IPS-15b (cell line): ENCODE data around the gene SFXN5.
A peak's percentile ranks its signal among the peaks of the same experiment; 100 is the strongest.
"Not testable (repeated sequence)": the region's sequence is repeated elsewhere in the genome, so short reads cannot be mapped to it uniquely, and the experiment has no call there.

Experiments used
- H3K27me3 ChIP-seq: one replicate; pipeline ENCODE4 v1.6.1; 2013; ENCODE audit warnings: low read length; ENCODE audit not compliant: control insufficient read depth, insufficient read depth
- H3K36me3 ChIP-seq: one replicate; pipeline ENCODE4 v1.6.1; 2013; ENCODE audit warnings: low read length; ENCODE audit not compliant: control insufficient read depth, insufficient read depth
- H3K4me1 ChIP-seq: one replicate; pipeline ENCODE4 v1.6.1; 2013; ENCODE audit warnings: mild to moderate bottlenecking, low read length; ENCODE audit not compliant: control insufficient read depth, insufficient read depth
- H3K4me3 ChIP-seq: one replicate; pipeline ENCODE4 v1.5.1; 2013; ENCODE audit warnings: low read depth, low read length
- H3K9ac ChIP-seq: one replicate; pipeline ENCODE4 v1.6.1; 2013; ENCODE audit warnings: low read depth, mild to moderate bottlenecking, low read length
- H3K9me3 ChIP-seq: one replicate; pipeline ENCODE4 v1.6.1; 2013; ENCODE audit warnings: mild to moderate bottlenecking, low read length; ENCODE audit not compliant: control insufficient read depth, insufficient read depth

SFXN5 gene

GRCh38 chr2:73070643-73071359, 711 bp downstream of the SFXN5 start:
- peaks cover 3% of the 10 kb centered on the region for H3K36me3 ChIP-seq
- H3K9ac ChIP-seq: peak overlapping the region; percentile 65
- peak overlapping the region; percentile 93 for H3K4me3 ChIP-seq
- peaks cover 9% of the 10 kb centered on the region for H3K4me1 ChIP-seq
- H3K27me3 ChIP-seq: peaks cover 8% of the 10 kb centered on the region
- no peaks in the 10 kb centered on the region for H3K9me3 ChIP-seq

DNA sequence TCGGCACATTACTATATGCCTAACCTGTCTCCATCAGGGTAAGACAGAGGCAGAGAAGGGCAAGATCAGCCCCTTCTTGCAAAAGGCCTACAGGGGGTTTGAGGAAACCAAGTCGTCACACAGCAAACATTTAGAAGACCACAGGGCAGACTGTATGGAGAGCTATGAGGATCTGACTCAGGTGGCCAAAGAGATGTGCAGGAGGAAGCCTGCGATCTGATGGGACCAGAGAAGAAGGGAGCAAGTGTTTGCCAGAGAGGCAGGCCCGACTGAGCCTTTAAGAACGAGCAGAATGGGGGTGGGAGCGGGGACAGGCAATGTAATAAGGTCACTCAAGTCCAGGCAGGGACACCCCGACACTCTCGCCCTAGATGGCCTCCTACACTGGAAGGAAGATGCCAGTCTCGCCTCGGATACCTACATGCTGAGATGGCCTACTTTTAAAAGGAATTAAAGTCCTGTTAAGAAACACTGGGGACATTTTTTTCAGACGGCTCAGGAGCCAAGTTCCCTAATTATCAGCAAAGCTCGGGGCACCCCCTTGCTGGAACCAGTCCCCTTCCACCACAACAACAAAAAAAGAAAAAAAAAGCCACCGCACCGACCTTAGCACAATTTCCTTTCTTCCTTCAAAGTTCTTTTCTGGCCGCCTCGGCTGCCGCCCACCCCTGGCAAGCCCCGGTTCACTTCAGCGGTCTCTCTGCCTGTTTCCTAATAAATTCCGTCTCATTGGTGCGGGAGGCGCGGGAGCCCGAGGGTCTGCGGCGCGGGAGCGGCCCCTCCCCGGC, 1.5 kb downstream of the SFXN5 start:
- Histone ChIP-seq H3K36me3 (peaks cover 3% of the 10 kb centered on the region), H3K4me3 (peak overlapping the region; percentile 93), H3K27me3 (peaks cover 8% of the 10 kb centered on the region), H3K9me3 (no peaks in the 10 kb centered on the region), H3K4me1 (peaks cover 9% of the 10 kb centered on the region), H3K9ac (peak overlapping the region; percentile 65)

DNA sequence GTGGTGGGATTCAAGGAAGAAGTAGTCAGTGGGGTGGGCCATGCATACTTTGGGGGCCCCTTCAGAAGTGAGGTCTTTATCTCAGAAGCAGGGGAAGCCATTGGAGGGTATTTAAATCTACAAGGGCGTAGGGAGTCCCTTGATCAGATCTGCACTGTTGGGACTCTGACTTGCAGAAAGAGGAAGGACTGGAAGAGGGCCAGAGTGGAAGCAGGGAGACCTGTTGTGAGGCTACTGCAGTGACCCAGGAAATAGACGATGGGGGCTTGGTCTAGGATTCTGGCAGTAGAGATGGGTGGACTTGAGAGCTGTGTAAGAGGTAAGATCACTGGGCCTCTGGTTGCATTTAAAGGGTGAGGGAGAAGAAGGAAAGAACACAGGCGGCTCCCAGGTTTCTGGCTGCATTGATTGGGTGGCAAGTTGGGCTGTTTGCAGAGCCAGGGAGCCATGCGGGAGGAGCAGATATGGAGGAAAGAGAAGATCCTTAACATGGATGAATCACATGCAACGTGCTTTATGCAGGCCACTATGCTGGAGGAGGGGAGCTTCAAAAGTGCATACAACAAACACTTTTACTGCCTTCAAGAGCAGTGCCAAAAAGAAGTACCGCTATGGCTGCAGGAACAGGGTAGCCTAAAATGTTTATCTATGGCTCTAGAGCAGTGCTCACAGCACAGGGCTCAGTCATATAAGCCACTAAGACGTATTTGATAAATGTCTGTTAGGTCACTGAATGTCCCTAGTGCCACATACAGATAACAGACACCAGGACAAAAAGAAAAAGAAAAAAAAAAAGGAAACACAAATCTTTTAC, 2.3 kb downstream of the SFXN5 start:
- Histone ChIP-seq H3K36me3 (peaks cover 3% of the 10 kb centered on the region), H3K9ac (peak overlapping the region; percentile 2), H3K4me3 (peak overlapping the region; percentile 93), H3K27me3 (peaks cover 8% of the 10 kb centered on the region), H3K4me1 (peaks cover 13% of the 10 kb centered on the region), H3K9me3 (no peaks in the 10 kb centered on the region)

- H3K27me3 ChIP-seq: peaks cover 8% of the 10 kb centered on the region
- no peak overlapping the region for H3K4me3 ChIP-seq
- H3K4me1 ChIP-seq: peaks cover 22% of the 10 kb centered on the region
- H3K36me3 ChIP-seq: no peaks in the 10 kb centered on the region
- H3K9ac ChIP-seq: no peak overlapping the region
- H3K9me3 ChIP-seq: no peaks in the 10 kb centered on the region
These were observed 3.4 kb downstream of the SFXN5 start for GRCh38 chr2:73068147-73068546.

DNA sequence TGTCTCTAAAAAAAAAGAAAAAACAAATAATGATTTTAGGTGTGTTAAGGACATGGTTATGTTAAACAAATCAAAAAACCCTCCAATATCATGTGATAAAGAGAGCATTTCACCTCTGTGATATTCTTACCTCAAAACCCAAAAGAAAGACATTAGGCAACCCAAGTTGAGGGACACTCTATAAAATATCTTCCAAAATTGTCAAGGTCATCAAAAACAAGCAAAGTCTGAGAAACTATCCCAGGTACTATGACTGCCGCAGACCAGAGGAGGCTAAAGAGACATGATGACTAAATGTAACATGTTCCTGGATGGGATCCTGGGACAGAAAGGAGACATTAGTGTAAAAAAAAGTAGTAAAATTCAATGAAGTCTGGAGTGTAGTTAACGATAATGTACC, 4.5 kb downstream of the SFXN5 start:
- Histone ChIP-seq H3K27me3 (no peaks in the 10 kb centered on the region), H3K4me3 (no peak overlapping the region), H3K9me3 (no peaks in the 10 kb centered on the region), H3K9ac (no peak overlapping the region), H3K36me3 (no peaks in the 10 kb centered on the region), H3K4me1 (peaks cover 19% of the 10 kb centered on the region)

GRCh38 chr2:73065070-73065469, 6.4 kb downstream of the SFXN5 start:
- not testable (repeated sequence) for H3K27me3 ChIP-seq, H3K4me3 ChIP-seq, H3K9ac ChIP-seq, H3K9me3 ChIP-seq, H3K36me3 ChIP-seq
- peaks cover 18% of the 10 kb centered on the region for H3K4me1 ChIP-seq

- H3K9ac ChIP-seq: no peak overlapping the region
These were observed 7.3 kb downstream of the SFXN5 start for GRCh38 chr2:73063909-73064875.

DNA sequence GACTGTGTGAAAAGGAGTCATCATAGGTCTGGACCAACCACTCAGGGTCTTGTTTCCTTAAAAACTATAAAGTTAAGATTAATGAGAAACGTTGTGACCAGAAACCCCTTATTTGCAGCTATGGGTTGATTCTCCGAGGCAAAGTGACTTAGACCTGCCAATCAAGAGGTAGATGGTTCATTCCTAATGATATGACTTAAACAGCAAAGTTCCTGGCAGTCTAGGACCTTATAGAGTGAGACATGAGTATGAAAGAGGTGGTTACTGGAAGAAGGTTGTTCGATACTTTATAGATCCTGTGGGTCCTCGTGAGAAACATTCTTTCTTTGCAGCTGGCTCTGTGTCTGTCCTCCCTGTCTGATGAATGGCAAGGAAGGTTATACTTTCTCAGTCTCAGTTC, 8.0 kb downstream of the SFXN5 start:
- H3K27me3 ChIP-seq: no peaks in the 10 kb centered on the region
- no peak overlapping the region for H3K9ac ChIP-seq
- no peaks in the 10 kb centered on the region for H3K36me3 ChIP-seq
- no peaks in the 10 kb centered on the region for H3K9me3 ChIP-seq
- H3K4me3 ChIP-seq: no peak overlapping the region
- H3K4me1 ChIP-seq: peaks cover 13% of the 10 kb centered on the region

More at GRCh38 chr2:73063909-73064875, 7.3 kb downstream of the SFXN5 start:
- H3K27me3 ChIP-seq: no peaks in the 10 kb centered on the region
- H3K9me3 ChIP-seq: no peaks in the 10 kb centered on the region
- no peaks in the 10 kb centered on the region for H3K36me3 ChIP-seq
- H3K4me1 ChIP-seq: peaks cover 13% of the 10 kb centered on the region
- H3K4me3 ChIP-seq: no peak overlapping the region

DNA sequence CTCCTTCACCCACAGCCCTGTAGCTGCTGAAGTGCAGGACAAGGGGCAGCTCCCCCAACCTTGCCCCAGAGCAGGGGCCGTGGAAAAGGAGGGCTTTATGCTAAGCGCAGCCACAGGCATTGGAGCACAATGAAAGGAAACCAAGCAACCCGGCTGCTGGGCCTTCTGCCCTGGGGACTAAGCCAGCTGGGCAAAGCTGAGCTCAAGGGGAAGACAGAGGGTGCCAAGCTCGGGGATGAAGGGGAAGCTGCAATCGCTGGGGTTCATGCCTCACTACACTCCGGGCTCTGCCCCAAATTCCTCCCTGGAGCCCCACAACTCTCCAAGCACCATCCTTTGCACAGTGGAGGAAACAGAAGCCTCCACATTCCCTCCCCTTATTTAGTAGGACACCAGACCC, 12.4 kb downstream of the SFXN5 start:
- Histone ChIP-seq H3K4me3 (no peak overlapping the region), H3K9ac (no peak overlapping the region), H3K4me1 (peaks cover 8% of the 10 kb centered on the region), H3K27me3 (no peaks in the 10 kb centered on the region), H3K36me3 (no peaks in the 10 kb centered on the region), H3K9me3 (no peaks in the 10 kb centered on the region)

- Histone ChIP-seq H3K4me1 (no peaks in the 10 kb centered on the region), H3K4me3 (no peak overlapping the region), H3K27me3 (no peaks in the 10 kb centered on the region), H3K9me3 (no peaks in the 10 kb centered on the region), H3K9ac (no peak overlapping the region), H3K36me3 (no peaks in the 10 kb centered on the region)
These were observed 16.5 kb downstream of the SFXN5 start for GRCh38 chr2:73054980-73055379.
